GM18507 (cell line): ENCODE measurements around the gene TSKU.
"Not testable (repeated sequence)": the region's sequence is repeated elsewhere in the genome, so short reads cannot be mapped to it uniquely, and the experiment has no call there.

ENCODE experiments used
- DNase-seq: peaks from one replicate; pipeline ENCODE4 v3.0.0; 2011; ENCODE audit warnings: low read depth; ENCODE audit not compliant: insufficient read length; ENCODE audit errors: extremely low spot score
- FAIRE-seq: peaks from 2 replicates; lab custom pipeline; 2011; peaks lifted over from hg19 to GRCh38; lab: Jason Lieb, UNC

TSKU gene

GRCh38 chr11:76814414-76814813, 31.3 kb downstream of the TSKU start:
- DNase-seq (no peak), FAIRE-seq (no peak)

DNA sequence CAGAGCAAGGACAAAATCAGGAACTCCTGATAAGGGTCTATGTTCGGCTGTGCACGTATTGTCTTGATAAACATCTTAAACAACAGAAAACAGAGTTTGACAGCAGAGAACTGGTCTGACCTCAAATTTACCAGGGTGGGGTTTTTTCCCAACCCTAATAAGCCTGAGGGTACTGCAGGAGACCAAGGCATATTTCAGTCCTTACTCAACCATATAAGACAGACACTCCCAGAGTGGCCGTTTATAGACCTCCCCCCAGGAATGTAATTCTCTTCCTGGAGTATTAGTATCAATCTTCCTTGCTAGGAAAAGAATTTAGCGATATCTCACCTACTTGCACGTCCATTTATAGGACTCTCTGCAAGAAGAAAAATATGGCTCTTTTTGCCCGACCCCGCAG, 32.5 kb downstream of the TSKU start:
- FAIRE-seq, DNase-seq: not testable (repeated sequence)

DNA sequence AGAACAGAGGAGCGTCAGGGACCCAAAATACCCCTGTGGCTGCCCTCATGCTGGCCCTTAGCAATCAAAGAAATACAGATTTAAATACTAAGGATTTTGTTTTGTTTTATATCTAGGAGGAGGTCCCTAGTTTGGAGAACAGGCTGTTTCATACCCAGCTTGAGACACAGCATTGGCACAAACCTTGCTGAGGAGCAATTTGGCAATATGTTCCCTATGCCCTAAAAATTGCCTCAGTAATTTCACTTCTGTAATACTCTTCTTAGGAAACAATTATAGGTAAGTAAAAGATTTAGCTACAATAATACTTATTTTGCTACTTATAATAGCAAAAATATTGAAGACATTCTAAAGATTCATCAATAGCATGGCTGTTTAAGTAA, 37.0 kb downstream of the TSKU start:
- FAIRE-seq (no peak), DNase-seq (no peak)

DNA sequence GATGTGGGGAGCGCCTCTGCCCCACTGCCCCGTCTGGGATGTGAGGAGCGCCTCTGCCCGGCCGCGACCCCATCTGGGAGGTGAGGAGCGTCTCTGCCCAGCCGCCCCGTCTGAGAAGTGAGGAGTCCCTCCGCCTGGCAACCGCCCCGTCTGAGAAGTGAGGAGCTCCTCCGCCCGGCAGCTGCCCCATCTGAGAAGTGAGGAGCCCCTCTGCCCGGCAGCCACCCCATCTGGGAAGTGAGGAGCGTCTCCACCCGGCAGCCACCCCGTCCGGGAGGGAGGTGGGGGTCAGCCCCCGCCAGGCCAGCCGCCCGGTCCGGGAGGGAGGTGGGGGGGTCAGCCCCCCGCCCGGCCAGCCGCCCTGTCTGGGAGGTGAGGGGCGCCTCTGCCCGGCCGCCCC, 38.2 kb downstream of the TSKU start:
- not testable (repeated sequence) for DNase-seq, FAIRE-seq

DNA sequence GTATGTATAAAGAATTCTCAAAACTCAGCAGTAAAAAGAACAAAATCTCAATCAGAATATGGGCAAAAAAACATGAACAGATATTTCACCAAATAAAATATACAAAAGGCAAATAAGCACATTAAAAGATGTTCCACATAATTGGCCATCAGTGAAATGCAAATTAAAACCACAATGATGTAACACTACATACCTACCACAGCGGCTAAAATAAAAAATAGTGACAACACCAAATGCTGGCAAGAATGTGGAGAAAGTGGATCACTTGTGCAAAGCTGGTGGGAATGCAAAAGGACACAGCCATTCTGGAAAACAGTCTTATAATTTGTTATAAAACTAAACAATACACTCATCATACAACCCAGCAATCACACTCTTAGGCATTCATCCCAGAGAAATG, 39.2 kb downstream of the TSKU start:
- FAIRE-seq (no peak), DNase-seq (no peak)

- DNase-seq = no peak
- no peak for FAIRE-seq
Observed at GRCh38 chr11:76823481-76824028, 40.4 kb downstream of the TSKU start.

- FAIRE-seq (no peak), DNase-seq (no peak)
Observed at GRCh38 chr11:76824083-76824939, 41.2 kb downstream of the TSKU start.

- DNase-seq = no peak
- no peak for FAIRE-seq
Observed at GRCh38 chr11:76824980-76825725, 42.0 kb downstream of the TSKU start.

DNA sequence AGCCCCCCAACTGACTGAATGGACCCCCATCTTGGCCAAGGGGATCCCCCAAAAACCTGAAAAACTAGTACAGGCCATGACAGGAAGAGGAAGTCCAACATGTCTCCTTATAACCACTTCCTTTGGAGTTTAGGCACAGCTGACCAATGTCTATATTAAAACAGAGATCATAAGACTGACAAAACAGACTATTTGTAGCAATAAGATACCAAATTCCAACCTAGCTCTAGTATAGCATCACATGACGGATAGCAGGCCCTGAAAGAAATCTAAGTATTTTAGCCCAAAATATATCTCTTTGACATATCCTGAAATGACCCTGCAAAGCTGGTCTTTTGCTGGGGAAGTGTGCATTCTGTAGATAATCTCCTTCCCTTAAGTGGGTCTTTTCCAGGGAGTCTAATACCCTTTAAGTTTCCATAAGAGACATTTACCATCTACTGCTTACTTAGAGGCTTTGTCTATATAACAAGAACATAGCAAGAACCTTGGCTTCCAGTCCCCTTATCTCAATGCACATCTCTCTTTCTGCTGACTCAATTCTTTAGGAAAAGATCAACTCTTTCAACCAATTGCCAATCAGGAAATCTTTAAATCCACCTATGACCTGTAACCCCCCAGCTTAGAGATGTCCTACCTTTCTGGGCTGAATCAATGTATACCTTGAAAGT, 42.7 kb downstream of the TSKU start:
- no peak for DNase-seq

DNA sequence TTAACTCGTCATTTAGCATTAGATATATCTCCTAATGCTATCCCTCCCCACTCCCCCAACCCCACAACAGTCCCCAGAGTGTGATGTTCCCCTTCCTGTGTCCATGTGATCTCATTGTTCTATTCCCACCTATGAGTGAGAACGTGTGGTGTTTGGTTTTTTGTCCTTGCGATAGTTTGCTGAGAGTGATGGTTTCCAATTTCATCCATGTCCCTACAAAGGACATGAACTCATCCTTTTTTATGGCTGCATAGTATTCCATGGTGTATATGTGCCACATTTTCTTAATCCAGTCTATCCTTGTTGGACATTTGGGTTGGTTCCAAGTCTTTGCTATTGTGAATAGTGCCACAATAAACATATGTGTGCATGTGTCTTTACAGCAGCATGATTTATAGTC, 43.4 kb downstream of the TSKU start:
- not testable (repeated sequence) for DNase-seq, FAIRE-seq

More for the DNA sequence above, 42.7 kb downstream of the TSKU start:
- FAIRE-seq = no peak

GRCh38 chr11:76827005-76827404, 43.8 kb downstream of the TSKU start:
- not testable (repeated sequence) for FAIRE-seq, DNase-seq

DNA sequence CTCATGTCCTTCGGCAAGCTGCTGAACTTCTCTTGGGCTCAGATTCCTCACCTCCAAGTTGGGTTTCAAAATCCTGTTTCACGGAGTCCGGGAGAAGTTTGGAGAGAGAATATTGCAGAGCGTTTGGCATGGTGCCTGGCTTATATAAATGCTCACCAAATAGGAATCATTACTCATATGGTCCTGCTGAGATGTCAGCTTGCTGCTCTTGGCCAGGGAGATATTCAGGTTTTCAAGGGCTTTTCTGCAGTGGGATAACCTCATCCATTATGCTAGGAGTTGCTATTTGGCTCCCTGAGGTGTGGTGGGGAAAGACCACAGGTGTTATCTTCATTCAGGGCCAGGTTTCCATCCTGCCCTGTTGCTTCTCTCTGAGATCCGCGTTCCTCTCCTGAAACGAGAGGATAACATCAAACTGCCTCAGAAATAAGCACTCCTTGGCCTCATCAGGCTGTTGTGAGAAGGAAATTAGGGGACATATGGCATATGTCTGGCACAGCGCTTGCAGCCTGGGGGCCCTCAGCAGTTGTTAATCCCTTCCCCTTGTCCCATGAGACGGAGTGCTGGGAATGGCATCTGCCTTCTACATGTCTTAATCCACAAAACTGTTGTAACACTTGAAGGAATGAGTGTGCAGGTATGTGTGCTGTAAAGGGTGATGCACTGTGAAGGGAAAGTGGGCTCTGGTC, 47.6 kb downstream of the TSKU start:
- FAIRE-seq (no peak), DNase-seq (no peak)

GRCh38 chr11:76831686-76832310, 48.6 kb downstream of the TSKU start:
- no peak for FAIRE-seq
- DNase-seq = no peak

- FAIRE-seq (no peak), DNase-seq (no peak)
Observed at GRCh38 chr11:76832361-76832760, 49.2 kb downstream of the TSKU start.

GRCh38 chr11:76834151-76834550, 51.0 kb downstream of the TSKU start:
- DNase-seq = no peak
- FAIRE-seq = no peak

- DNase-seq (no peak), FAIRE-seq (no peak)
Observed at GRCh38 chr11:76835036-76835435, 51.9 kb downstream of the TSKU start.

DNA sequence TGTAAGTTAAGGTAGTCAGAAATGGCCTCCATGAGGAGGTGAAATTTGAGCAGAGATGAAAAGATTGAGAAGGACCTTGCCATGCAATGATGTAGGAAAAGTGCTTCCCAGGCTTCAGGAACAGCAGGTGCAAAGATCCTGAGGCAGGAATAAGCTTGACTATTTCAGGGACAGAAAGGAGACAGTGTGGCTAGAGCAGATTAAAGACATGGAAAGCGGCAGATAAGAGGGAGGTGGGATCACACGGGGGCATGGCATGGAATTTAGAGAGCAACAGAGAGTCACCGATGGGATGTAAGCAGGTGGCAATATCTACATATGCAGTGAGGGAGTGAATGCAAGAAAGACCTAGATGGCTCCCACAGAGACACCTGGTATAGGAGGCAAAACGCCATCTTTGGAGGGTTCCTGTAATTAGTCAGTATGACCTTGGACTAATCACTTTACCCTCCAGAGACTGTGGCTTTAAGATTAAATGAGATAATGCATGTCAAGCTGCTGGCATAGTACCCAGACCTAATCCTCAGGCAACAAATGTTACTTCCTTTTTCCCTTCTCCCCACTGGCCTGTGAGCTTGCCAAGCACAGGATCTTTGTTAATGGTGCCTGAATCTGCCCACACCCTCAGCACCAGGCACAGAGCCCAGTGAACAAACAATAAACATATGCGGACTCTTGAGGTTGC, 52.9 kb downstream of the TSKU start:
- no peak for FAIRE-seq
- no peak for DNase-seq

GRCh38 chr11:76836613-76837291, 53.6 kb downstream of the TSKU start:
- FAIRE-seq = no peak
- no peak for DNase-seq
